ENCODE data around the gene DOCK7. TPM values are rescaled to one million over a fixed set of nuclear protein-coding genes. Genes with fewer than 3 reads are reported as not detected.
A peak's percentile ranks its signal among the peaks of the same experiment; 100 is the strongest.
"Not testable (repeated sequence)": the region's sequence is repeated elsewhere in the genome, so short reads cannot be mapped to it uniquely, and the experiment has no call there.

The DOCK7 gene
- total RNA-seq, 1 donor from 2014 or later, result 8.5 TPM

- intact Hi-C loops (cut with DNase I); DNase-seq (ENCODE audit: missing footprints); ATAC-seq: not testable (repeated sequence)
Measured at GRCh38 chr1:62571517-62571916, 116.7 kb downstream of the DOCK7 start.

- ATAC-seq; DNase-seq (ENCODE audit: missing footprints); intact Hi-C loops (cut with DNase I): not testable (repeated sequence)
Measured at GRCh38 chr1:62567926-62568325, 120.3 kb downstream of the DOCK7 start.

- intact Hi-C loops (cut with DNase I); DNase-seq (ENCODE audit: missing footprints); ATAC-seq: not testable (repeated sequence)
Measured at GRCh38 chr1:62567182-62567581, 121.0 kb downstream of the DOCK7 start.

- intact Hi-C loops (cut with DNase I), result no loop called here
Measured at GRCh38 chr1:62561306-62561705, 126.9 kb downstream of the DOCK7 start.

GRCh38 chr1:62544570-62544969, 143.6 kb downstream of the DOCK7 start:
- ATAC-seq, result no peak
- intact Hi-C loops (cut with DNase I), result no loop called here
- DNase-seq (ENCODE audit: missing footprints), result no peak

More at GRCh38 chr1:62561306-62561705, 126.9 kb downstream of the DOCK7 start:
- ATAC-seq, result no peak
- DNase-seq (ENCODE audit: missing footprints), result no peak

- intact Hi-C loops (cut with DNase I), result no loop called here
- no peak for DNase-seq (ENCODE audit: missing footprints)
- ATAC-seq, result no peak
Measured at GRCh38 chr1:62541048-62541447, 147.1 kb downstream of the DOCK7 start.

GRCh38 chr1:62539028-62539447, 149.1 kb downstream of the DOCK7 start:
- DNase-seq (ENCODE audit: missing footprints) (no peak), ATAC-seq (no peak)
- intact Hi-C loops (cut with DNase I), result no loop called here

- ATAC-seq, result no peak
- intact Hi-C loops (cut with DNase I), result no loop called here
- no peak for DNase-seq (ENCODE audit: missing footprints)
Measured at GRCh38 chr1:62536865-62537264, 151.3 kb downstream of the DOCK7 start.

GRCh38 chr1:62530516-62531154, 157.6 kb downstream of the DOCK7 start:
- DNase-seq (ENCODE audit: missing footprints) (no peak), ATAC-seq (peak; percentile 37)
- intact Hi-C loops (cut with DNase I), result loop anchor here (2.0 kb wide), 1 partner anchor 216 kb away; no protein-coding TSS in a partner anchor

GRCh38 chr1:62529227-62529626, 159.0 kb downstream of the DOCK7 start:
- no peak for ATAC-seq
- intact Hi-C loops (cut with DNase I), result no loop called here
- no peak for DNase-seq (ENCODE audit: missing footprints)

- DNase-seq (ENCODE audit: missing footprints) (peak; percentile 56), ATAC-seq (no peak)
- intact Hi-C loops (cut with DNase I), result no loop called here
Measured at GRCh38 chr1:62528015-62528414, 160.2 kb downstream of the DOCK7 start.

GRCh38 chr1:62527346-62527745, 160.8 kb downstream of the DOCK7 start:
- ATAC-seq; intact Hi-C loops (cut with DNase I); DNase-seq (ENCODE audit: missing footprints): not testable (repeated sequence)

GRCh38 chr1:62523860-62524259, 164.3 kb downstream of the DOCK7 start:
- intact Hi-C loops (cut with DNase I), result no loop called here
- no peak for ATAC-seq
- no peak for DNase-seq (ENCODE audit: missing footprints)

GRCh38 chr1:62516600-62516999, 171.6 kb downstream of the DOCK7 start:
- DNase-seq (ENCODE audit: missing footprints) (no peak), ATAC-seq (no peak)
- intact Hi-C loops (cut with DNase I), result no loop called here

- intact Hi-C loops (cut with DNase I), result no loop called here
- no peak for ATAC-seq
- DNase-seq (ENCODE audit: missing footprints), result no peak
Measured at GRCh38 chr1:62514746-62515423, 173.3 kb downstream of the DOCK7 start.

GRCh38 chr1:62513013-62513412, 175.2 kb downstream of the DOCK7 start:
- DNase-seq (ENCODE audit: missing footprints) (no peak), ATAC-seq (no peak)
- intact Hi-C loops (cut with DNase I), result no loop called here

- intact Hi-C loops (cut with DNase I), result loop anchor here (2.0 kb wide), 1 partner anchor 236 kb away; no protein-coding TSS in a partner anchor
- ATAC-seq (no peak), DNase-seq (ENCODE audit: missing footprints) (no peak)
Measured at GRCh38 chr1:62509028-62509427, 179.2 kb downstream of the DOCK7 start.

- intact Hi-C loops (cut with DNase I), result loop anchor here (2.0 kb wide), 1 partner anchor 237 kb away; no protein-coding TSS in a partner anchor
Measured at GRCh38 chr1:62508187-62508758, 179.9 kb downstream of the DOCK7 start.

GRCh38 chr1:62500210-62500609, 188.0 kb downstream of the DOCK7 start:
- no peak for ATAC-seq
- intact Hi-C loops (cut with DNase I), result no loop called here
- DNase-seq (ENCODE audit: missing footprints), result no peak

More at GRCh38 chr1:62508187-62508758, 179.9 kb downstream of the DOCK7 start:
- no peak for ATAC-seq
- no peak for DNase-seq (ENCODE audit: missing footprints)

- intact Hi-C loops (cut with DNase I), result no loop called here
- DNase-seq (ENCODE audit: missing footprints), result no peak
- no peak for ATAC-seq
Measured at GRCh38 chr1:62494137-62494536, 194.0 kb downstream of the DOCK7 start.

Measured in Right ventricle myocardium inferior (tissue), 1 donor.